ENCODE measurements around the gene SRSF6. TPM values are rescaled to one million over a fixed set of nuclear protein-coding genes. Genes with fewer than 3 reads are reported as not detected.

Gene SRSF6
- total and polyA plus RNA-seq, 10 of the 15 experiments (the other 5 are each of a cell fraction or from before 2014, with no cell fraction given), result 57.2 to 191 (median 108) TPM

DNA sequence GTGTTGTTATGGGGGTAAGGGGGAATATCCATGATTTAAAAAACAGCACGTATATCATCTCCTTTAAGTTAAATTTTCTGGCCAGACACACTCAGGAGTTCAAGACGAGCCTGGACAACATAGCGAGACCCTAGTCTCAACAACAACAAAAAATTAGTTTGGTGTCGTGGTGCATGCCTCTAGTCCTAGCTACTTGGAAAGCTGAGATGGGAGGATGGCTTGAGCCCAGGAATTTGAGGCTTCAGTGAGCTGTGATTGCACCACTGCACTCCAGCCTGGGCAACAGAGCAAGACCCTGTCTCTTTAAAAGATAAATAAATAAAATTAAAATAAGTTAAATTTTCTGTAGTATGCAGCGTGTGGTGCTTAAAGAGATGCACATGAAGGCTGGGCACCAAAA, 31.5 kb upstream of the SRSF6 start (continued):
- TF ChIP-seq, protein P1, sequence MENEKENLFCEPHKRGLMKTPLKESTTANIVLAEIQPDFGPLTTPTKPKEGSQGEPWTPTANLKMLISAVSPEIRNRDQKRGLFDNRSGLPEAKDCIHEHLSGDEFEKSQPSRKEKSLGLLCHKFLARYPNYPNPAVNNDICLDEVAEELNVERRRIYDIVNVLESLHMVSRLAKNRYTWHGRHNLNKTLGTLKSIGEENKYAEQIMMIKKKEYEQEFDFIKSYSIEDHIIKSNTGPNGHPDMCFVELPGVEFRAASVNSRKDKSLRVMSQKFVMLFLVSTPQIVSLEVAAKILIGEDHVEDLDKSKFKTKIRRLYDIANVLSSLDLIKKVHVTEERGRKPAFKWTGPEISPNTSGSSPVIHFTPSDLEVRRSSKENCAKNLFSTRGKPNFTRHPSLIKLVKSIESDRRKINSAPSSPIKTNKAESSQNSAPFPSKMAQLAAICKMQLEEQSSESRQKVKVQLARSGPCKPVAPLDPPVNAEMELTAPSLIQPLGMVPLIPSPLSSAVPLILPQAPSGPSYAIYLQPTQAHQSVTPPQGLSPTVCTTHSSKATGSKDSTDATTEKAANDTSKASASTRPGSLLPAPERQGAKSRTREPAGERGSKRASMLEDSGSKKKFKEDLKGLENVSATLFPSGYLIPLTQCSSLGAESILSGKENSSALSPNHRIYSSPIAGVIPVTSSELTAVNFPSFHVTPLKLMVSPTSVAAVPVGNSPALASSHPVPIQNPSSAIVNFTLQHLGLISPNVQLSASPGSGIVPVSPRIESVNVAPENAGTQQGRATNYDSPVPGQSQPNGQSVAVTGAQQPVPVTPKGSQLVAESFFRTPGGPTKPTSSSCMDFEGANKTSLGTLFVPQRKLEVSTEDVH (IDR thresholded peaks at IDR 0.05; ENCODE audit: low read depth, partially characterized antibody), result no peak
- no peak for TF ChIP-seq LARP7 (IDR thresholded peaks at IDR 0.05)
- no peak for TF ChIP-seq NBN (IDR thresholded peaks at IDR 0.05)
- no peak for TF ChIP-seq EZH2 (IDR thresholded peaks at IDR 0.05; ENCODE audit: borderline replicate concordance, control insufficient read depth, low read depth, low read length)

DNA sequence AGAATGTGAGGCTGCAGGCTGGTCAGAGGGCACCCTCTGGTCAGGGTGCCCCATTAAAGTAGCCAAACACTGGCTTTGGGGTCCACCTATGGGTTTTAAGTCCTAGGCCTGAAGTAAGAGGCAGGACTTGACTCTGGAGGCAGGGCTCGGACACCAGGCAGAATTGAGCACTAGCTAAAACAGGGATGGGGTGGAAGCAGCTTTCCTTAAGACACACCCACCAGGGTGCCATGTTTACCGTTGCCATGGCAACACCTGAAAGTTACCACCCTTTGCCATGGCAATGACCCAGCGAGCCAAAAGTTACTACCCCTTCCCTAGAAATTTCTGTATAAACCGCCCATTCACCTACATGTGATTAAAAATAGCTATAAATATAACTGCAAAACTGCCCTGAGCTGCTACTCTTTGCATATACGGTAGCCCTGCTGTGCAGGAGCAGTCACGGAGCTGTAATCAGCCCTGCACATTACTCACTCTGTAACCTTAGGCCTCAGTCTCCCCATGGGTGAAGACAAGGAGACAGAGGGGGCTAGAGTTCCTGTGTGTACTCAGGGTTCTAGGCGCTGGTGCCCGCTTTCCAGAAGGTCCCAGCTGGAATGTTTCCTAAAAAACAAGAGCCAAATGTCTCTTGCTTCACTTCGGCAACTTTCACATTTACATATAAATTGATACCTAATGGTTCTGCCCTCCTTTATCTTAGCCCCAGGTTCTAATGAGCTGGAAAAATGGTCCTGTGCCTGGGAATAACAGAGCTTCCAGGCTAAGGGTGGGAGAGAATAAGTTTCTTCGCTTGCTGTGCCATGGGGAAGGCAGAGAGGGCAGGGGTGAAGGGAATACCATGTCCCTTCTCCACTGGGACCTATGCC, 27.2 kb upstream of the SRSF6 start:
- intact Hi-C loops (cut with micrococcal nuclease; ENCODE audit: unreplicated experiment), result no loop called here
- no peak for ATAC-seq
- DNase-seq (ENCODE audit: low read depth, low spot score), result no peak
- no peak overlapping the region for H3K4me2 ChIP-seq (ENCODE audit: control insufficient read depth, insufficient read depth)
- CTCF ChIA-PET, result interaction anchor here (0.7 to 1.9 kb wide), 4 partner anchors 12 to 1541 kb away, joined by 3 to 6 read pairs (median 3); no protein-coding TSS in a partner anchor
- SMC1A ChIA-PET (ENCODE audit: uncharacterized antibody, unreplicated experiment), result interaction anchor here (1.5 kb wide), 1 partner anchor 17 kb away, joined by 3 read pairs; no protein-coding TSS in a partner anchor
- no peaks in the 10 kb centered on the region for H3K79me2 ChIP-seq (ENCODE audit: control insufficient read depth, insufficient read depth, low read length)
- H3K27ac ChIP-seq (ENCODE audit: control insufficient read depth, insufficient read depth), result no peak overlapping the region
- BruUV-seq (replicated peaks), result no TSS peak
- no peak for FAIRE-seq
- no peak overlapping the region for H3K4me3 ChIP-seq
- RAD21 ChIA-PET (ENCODE audit: unreplicated experiment), result no interaction called here
- no peaks in the 10 kb centered on the region; the same call in 2 of the 3 replicates for H3K9me3 ChIP-seq (replicated peaks; ENCODE audit: control insufficient read depth, insufficient read depth, low read length)
- H4K20me1 ChIP-seq (ENCODE audit: control insufficient read depth, insufficient read depth), result no peaks in the 10 kb centered on the region
- 0 out of 2 replicates have a peak, but pooled peaks have one; percentile 31 for TF ChIP-seq BMI1 (IDR thresholded peaks at IDR 0.05; ENCODE audit: borderline replicate concordance)
- TF ChIP-seq TARDBP (IDR thresholded peaks at IDR 0.05; ENCODE audit: borderline replicate concordance), result no peak
- H3K4me1 ChIP-seq (ENCODE audit: control insufficient read depth, insufficient read depth, low read length), result no peaks in the 10 kb centered on the region
- no peaks in the 10 kb centered on the region for H3K36me3 ChIP-seq (ENCODE audit: control insufficient read depth in 2 of 2, insufficient read depth in 2 of 2, low read length in 1 of 2)
- H3K27me3 ChIP-seq (replicated peaks in 1 of 2; ENCODE audit: control insufficient read depth in 2 of 2, insufficient read depth in 2 of 2, low read length in 1 of 2), result no peaks in the 10 kb centered on the region; a peak in 2 of 4 replicates
- no peak overlapping the region for H2AFZ ChIP-seq (ENCODE audit: control insufficient read depth, low read depth, low read length)
- in situ Hi-C loops (cut with MboI), result no loop called here
- POLR2A ChIA-PET, result no interaction called here
- H3K9ac ChIP-seq (ENCODE audit: control insufficient read depth, insufficient read depth, low read length), result no peak overlapping the region
- 29% methylated on average over 10 of the region's 10 CpGs for WGBS (ENCODE audit: insufficient coverage, insufficient replicate concordance, low lambda C conversion rate, missing lambda C conversion rate)
